Mucosa of descending colon (tissue), 3 donors: ENCODE measurements around the gene GLDN. TPM values are rescaled to one million over a fixed set of nuclear protein-coding genes. Genes with fewer than 3 reads are reported as not detected.

ENCODE experiments used
- ATAC-seq: fragments of 200-7000 bp; cut with Tn5 transposase; one replicate; pipeline ENCODE4 v1.9.1; 2020; ENCODE audit warnings: mild to moderate bottlenecking, moderate library complexity
- DNase-seq, 3 donors: peaks; one replicate each; pipeline ENCODE4 v3.0.0-alpha.2; 2020
- H3K36me3 ChIP-seq: fragments of 200-600 bp; one replicate; pipeline ENCODE4 v1.8.0; 2021; ENCODE audit warnings: low read depth, mild to moderate bottlenecking
- H3K4me1 ChIP-seq: fragments of 200-600 bp; one replicate; pipeline ENCODE4 v1.8.0; 2021; ENCODE audit warnings: low read depth, mild to moderate bottlenecking
- H3K4me3 ChIP-seq: fragments of 200-600 bp; one replicate; pipeline ENCODE4 v1.8.0; 2021; ENCODE audit warnings: mild to moderate bottlenecking
- H3K9me3 ChIP-seq: fragments of 200-600 bp; one replicate; pipeline ENCODE4 v1.8.0; 2021; ENCODE audit warnings: mild to moderate bottlenecking
- intact Hi-C, 2 donors: fragments of 100-400 bp; cut with DNase I in 1 of 2; cut with micrococcal nuclease in 1 of 2; formaldehyde crosslinking; loops; one replicate each; pipeline versions ENCODE4 v1.11.0 to v1.11.1; 2022; cut with DNase I, micrococcal nuclease
- total RNA-seq, 3 donors: library from RNA; stranded (reverse); fragmentation: NEBNext Ultra II Directional in 2 of 3; extraction: Animal tissue kit (Norgen Biotek cat#: 25700) in 2 of 3; gene quantifications; one replicate each; pipeline versions ENCODE4 v1.2.1 to v1.2.4, GENCODE V29; 2021 to 2023
- TF ChIP-seq, protein P1 (sequence below): fragments of 200-600 bp; IDR thresholded peaks from one replicate; pipeline ENCODE4 v1.8.0; 2022; ENCODE audit warnings: antibody characterized with exemption, mild to moderate bottlenecking
- donor health status: DM: no; HTN: no; CAD: no; lungs with moderate emphysema.
- donor health status: DM: no; HTN: no; CAD: no.
- donor health status: DM: no; HTN: yes; CAD: no.

GLDN gene
- total RNA-seq, 3 donors from 2014 or later: 3.5 to 10.0 (median 5.3) TPM

DNA sequence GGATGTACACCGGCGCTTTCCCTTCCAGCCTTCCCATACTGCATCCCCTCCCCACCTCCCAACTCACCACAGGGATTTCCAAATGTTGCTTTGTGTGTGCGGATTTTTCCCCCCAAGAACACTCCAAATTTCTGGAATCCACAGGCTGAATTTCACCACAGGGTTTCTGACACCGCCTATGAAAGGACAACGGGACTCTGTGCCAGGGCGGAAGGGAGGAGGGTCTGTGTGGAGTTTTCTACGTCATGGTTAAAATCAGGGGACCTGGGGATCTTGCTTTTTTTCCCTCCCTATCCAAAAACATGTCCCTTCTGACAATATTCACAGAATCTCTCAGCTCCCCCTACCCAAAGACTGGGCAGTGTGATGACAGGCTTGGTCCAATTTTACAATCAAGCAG, 17.7 kb upstream of the GLDN start:
- Histone ChIP-seq H3K4me3 (no peak overlapping the region), H3K4me1 (no peaks in the 10 kb centered on the region), H3K9me3 (no peaks in the 10 kb centered on the region), H3K36me3 (no peaks in the 10 kb centered on the region)
- ATAC-seq: no peak
- intact Hi-C loops: loop anchor here in 1 of 2 donors (5.0 kb wide), 1 partner anchor 56 kb away; no protein-coding TSS in a partner anchor
- DNase-seq: no peak
- TF ChIP-seq, protein P1, sequence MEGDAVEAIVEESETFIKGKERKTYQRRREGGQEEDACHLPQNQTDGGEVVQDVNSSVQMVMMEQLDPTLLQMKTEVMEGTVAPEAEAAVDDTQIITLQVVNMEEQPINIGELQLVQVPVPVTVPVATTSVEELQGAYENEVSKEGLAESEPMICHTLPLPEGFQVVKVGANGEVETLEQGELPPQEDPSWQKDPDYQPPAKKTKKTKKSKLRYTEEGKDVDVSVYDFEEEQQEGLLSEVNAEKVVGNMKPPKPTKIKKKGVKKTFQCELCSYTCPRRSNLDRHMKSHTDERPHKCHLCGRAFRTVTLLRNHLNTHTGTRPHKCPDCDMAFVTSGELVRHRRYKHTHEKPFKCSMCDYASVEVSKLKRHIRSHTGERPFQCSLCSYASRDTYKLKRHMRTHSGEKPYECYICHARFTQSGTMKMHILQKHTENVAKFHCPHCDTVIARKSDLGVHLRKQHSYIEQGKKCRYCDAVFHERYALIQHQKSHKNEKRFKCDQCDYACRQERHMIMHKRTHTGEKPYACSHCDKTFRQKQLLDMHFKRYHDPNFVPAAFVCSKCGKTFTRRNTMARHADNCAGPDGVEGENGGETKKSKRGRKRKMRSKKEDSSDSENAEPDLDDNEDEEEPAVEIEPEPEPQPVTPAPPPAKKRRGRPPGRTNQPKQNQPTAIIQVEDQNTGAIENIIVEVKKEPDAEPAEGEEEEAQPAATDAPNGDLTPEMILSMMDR: no peak

DNA sequence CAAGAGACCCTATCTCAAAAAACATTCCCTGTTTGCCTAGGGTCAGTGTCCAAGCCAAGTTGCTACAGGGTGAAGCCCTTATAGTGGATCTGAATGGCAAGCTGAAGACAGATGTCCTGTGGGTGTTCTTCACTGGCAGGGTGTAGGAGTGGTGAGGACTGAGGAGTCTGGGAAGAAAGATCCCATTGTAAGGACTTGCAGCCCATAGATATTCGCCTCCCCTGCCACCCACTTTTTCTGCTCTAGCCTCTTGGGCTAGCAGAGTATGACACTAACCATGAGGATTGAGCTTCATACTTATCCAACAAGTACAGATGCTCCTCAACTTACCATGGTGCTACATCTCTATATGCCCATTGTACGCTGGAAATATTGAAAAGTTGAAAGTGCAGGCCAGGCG, 16.3 kb upstream of the GLDN start:
- H3K36me3 ChIP-seq: no peaks in the 10 kb centered on the region
- TF ChIP-seq, protein P1: no peak
- intact Hi-C loops: no loop called here
- H3K4me3 ChIP-seq: no peak overlapping the region
- no peak for ATAC-seq
- no peak for DNase-seq
- no peaks in the 10 kb centered on the region for H3K4me1 ChIP-seq
- H3K9me3 ChIP-seq: no peaks in the 10 kb centered on the region

DNA sequence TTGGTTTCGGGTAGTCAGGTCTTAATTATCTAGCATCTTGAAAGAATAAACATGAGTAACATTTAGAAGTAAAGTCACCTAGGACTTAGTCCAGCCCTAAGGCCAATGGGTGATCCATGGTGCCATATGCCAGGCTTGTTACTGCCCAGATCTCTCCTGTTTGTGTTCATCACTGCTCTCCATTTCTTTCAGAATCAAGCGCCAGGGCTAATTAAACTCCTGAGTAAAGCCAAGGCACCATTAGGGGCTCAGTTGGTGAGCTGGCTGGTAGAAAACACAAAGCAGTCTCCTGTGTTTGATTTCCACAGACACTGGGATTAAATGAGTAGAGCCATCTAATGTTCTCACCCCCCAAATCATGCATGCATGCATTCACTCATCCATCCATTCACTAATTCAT, 14.4 kb upstream of the GLDN start:
- TF ChIP-seq, protein P1: no peak
- Histone ChIP-seq H3K4me3 (no peak overlapping the region), H3K4me1 (no peaks in the 10 kb centered on the region), H3K36me3 (no peaks in the 10 kb centered on the region), H3K9me3 (no peaks in the 10 kb centered on the region)
- intact Hi-C loops: no loop called here
- DNase-seq (no peak), ATAC-seq (no peak)

DNA sequence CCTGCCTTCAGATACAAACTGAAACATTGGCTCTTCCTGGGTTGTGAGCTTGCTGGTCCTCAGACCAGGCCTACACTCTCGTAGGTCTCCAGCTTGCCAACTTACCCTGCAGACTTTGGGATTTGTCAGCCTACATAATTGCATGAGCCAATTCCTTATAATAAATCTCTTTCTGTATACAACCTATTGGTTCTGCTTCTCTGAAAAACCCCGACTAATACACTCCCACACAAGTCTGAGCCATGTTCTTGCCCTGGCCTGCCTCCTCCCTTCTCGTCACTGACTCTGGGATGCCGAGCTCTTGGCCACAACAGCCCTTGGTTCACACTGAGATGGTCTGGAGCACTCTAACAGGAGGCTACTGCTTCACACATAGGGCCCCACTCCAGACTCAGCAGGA, 12.5 kb upstream of the GLDN start:
- DNase-seq (no peak), ATAC-seq (no peak)
- intact Hi-C loops: no loop called here
- Histone ChIP-seq H3K36me3 (no peaks in the 10 kb centered on the region), H3K9me3 (no peaks in the 10 kb centered on the region), H3K4me1 (no peaks in the 10 kb centered on the region), H3K4me3 (no peak overlapping the region)
- TF ChIP-seq, protein P1: no peak

DNA sequence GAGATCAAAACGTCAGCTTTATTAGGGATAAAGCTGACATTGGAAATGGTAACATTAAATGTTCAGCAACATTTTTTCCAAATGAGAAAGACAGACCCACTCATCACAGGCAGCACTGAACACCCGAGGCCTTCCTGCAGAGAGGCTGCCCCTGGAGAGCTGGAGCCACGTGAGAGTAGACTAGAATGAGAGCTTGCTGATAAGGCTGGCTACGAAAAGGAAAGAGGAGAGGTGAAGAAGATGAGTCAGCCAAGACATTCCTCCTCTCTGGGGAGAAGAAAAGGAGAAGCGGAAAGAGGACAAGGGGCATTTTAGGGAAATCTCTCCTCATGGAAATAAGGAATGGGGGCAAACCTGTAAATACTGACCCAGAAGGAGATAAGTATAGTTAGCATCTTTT, 10.3 kb upstream of the GLDN start:
- Histone ChIP-seq H3K9me3 (no peaks in the 10 kb centered on the region), H3K4me1 (peaks cover 7% of the 10 kb centered on the region), H3K36me3 (no peaks in the 10 kb centered on the region), H3K4me3 (no peak overlapping the region)
- DNase-seq: no peak
- no peak for ATAC-seq
- TF ChIP-seq, protein P1: no peak
- intact Hi-C loops: no loop called here
